GM06990 (cell line): ENCODE data around the gene NDUFA9.

Source experiments
- DNase-seq: peaks from one replicate; pipeline ENCODE4 v3.0.0-alpha.2; 2011; ENCODE audit not compliant: insufficient read length; ENCODE audit errors: extremely low read depth
- H3K27me3 ChIP-seq: replicated peaks from 2 replicates; pipeline ENCODE4 v1.6.0; 2011; ENCODE audit warnings: low read length; ENCODE audit not compliant: control insufficient read depth, insufficient read depth
- H3K36me3 ChIP-seq: 2 replicates; pipeline ENCODE4 v1.5.1; 2011; ENCODE audit warnings: low read length; ENCODE audit not compliant: control insufficient read depth, insufficient read depth
- H3K4me3 ChIP-seq: replicated peaks from 2 replicates; pipeline ENCODE4 v1.5.1; 2011; ENCODE audit warnings: low read depth, mild to moderate bottlenecking, control low read depth, low read length
- TF ChIP-seq, protein P1 (sequence below): IDR thresholded peaks from 2 replicates; pipeline ENCODE4 v1.5.1; 2011; ENCODE audit warnings: low read length, control low read depth, mild to moderate bottlenecking, inconsistent platforms; ENCODE audit not compliant: insufficient read depth, poor library complexity, severe bottlenecking

Gene NDUFA9

DNA sequence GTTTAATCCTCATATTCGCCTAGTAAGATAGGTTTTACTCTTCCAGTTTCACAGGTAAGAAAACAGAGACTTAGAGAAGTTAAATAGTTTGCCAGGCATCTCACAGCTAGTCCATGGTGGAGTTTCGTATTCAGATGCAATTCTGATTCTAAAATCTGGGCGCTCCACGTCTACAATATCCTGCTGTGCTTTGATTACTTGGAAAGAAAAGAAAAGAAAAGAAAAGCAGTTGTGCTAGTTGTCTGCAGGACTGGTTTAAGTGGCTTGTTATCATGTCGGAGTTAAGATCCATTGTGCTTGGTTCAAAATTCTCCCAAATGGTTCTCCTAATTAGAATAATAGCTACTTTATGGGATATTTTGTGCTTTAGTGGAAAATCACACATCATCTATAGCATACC is 18.7 kb upstream of the NDUFA9 start:
- TF ChIP-seq, protein P1, sequence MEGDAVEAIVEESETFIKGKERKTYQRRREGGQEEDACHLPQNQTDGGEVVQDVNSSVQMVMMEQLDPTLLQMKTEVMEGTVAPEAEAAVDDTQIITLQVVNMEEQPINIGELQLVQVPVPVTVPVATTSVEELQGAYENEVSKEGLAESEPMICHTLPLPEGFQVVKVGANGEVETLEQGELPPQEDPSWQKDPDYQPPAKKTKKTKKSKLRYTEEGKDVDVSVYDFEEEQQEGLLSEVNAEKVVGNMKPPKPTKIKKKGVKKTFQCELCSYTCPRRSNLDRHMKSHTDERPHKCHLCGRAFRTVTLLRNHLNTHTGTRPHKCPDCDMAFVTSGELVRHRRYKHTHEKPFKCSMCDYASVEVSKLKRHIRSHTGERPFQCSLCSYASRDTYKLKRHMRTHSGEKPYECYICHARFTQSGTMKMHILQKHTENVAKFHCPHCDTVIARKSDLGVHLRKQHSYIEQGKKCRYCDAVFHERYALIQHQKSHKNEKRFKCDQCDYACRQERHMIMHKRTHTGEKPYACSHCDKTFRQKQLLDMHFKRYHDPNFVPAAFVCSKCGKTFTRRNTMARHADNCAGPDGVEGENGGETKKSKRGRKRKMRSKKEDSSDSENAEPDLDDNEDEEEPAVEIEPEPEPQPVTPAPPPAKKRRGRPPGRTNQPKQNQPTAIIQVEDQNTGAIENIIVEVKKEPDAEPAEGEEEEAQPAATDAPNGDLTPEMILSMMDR = no peak
- no peaks in the 10 kb centered on the region for H3K27me3 ChIP-seq
- H3K36me3 ChIP-seq = no peaks in the 10 kb centered on the region
- no peak overlapping the region for H3K4me3 ChIP-seq
- DNase-seq = no peak

DNA sequence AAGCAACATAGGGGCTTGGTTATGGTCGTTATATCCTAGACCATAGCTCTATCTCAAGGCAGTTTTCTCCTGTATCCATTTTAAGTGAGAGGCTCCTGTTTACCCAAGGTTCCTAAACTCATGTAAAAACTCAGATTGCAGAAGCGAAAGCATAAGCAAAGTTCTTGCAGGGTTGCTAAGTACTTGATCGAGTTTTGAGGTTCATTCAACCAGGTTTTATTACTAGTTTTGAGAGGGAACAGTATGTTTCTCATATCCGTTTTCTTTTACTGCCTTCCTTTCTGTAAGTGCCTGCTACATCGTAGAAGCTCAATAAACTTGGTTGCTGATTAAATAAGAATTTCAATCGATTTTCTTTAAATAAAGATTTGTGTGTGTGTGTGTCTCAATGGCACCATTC is 5.2 kb upstream of the NDUFA9 start:
- TF ChIP-seq, protein P1 = no peak
- Histone ChIP-seq H3K36me3 (no peaks in the 10 kb centered on the region), H3K27me3 (no peaks in the 10 kb centered on the region), H3K4me3 (no peak overlapping the region; the same call in 1 of the 2 replicates)
- DNase-seq = peak; percentile 16

DNA sequence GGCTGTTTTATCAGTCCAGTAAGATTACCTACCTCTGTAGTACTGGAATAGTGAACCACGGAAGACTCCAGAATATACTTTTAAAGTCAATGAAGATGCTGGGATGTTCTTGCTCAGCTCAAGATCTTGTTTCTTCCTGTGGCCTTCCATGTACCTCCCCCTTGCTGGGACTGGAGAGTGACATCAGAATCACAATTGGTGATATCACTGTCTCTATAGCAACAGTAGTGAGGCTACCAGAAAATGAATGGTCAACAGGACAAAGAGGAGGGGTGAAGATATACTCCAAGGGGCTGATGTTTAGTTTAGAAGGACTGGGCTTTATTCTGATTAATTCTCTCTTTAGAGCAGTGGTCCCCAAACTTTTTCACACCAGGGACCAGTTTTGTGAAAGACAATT is 3.9 kb upstream of the NDUFA9 start:
- TF ChIP-seq, protein P1 = no peak

DNA sequence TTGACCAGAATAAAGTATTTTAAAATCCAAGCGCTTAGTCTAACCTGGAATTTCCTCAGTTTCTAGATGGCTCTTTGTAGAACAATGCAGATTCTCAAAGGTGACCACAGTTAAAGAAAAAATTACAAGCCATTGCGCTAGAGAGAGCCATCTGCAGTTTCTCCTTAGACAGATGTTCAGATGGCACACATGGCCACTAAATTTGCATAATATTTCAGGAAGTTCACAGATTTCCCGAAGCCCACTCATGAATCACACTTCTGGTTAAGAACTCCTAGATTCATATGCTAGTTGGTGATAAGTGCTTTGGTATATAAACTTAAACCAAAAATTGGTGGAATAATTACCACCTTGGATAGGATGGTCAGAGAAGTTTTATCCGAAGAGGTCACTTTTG is 812 bp upstream of the NDUFA9 start:
- TF ChIP-seq, protein P1 = no peak
- H3K27me3 ChIP-seq = no peaks in the 10 kb centered on the region
- DNase-seq = peak; percentile 15
- H3K4me3 ChIP-seq = peak overlapping the region; percentile 85
- H3K36me3 ChIP-seq = no peaks in the 10 kb centered on the region

More for the DNA sequence above, 3.9 kb upstream of the NDUFA9 start:
- Histone ChIP-seq H3K4me3 (no peak overlapping the region), H3K36me3 (no peaks in the 10 kb centered on the region), H3K27me3 (no peaks in the 10 kb centered on the region)
- no peak for DNase-seq

DNA sequence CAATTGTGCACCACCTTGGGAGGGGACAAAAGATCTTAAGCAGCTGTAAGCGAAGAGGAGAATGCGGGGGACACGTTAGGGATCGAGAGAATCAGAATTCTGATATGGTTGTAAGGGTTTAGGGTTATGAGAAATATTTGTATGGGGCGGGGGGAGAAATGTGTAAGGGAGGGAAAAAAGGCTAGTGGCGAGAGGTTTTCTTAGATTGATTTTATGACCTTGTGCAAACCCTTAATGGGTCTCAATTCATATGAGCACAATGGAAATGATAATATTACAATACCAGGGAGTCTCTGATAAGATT is 396 bp downstream of the NDUFA9 start:
- Histone ChIP-seq H3K27me3 (no peaks in the 10 kb centered on the region), H3K4me3 (peak overlapping the region; percentile 85), H3K36me3 (peaks cover 2% of the 10 kb centered on the region)
- TF ChIP-seq, protein P1 = no peak
- no peak for DNase-seq

DNA sequence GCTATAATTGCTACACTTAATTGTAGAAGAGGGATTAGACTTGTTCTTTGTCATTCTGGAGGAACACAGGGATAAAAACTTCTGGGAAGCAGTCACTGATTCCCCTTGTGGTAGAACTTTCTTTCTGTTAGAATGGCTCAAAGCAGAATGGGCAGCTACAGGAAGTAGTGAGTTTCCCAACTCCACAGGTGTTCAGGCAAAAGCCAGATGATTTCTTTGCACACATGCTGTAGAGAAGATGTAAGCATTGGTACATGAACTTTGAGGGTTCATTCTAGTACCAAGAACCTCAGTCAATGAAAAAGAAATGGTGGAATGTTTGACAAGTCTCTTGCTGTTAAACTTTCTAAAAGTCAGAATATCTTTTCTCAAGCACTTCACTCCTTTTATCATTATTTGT is 4.3 kb downstream of the NDUFA9 start:
- DNase-seq = no peak
- Histone ChIP-seq H3K27me3 (no peaks in the 10 kb centered on the region), H3K4me3 (no peak overlapping the region), H3K36me3 (peaks cover 10% of the 10 kb centered on the region)
- TF ChIP-seq, protein P1 = no peak
